Left renal pelvis (tissue), 4 donors: Measurements from ENCODE around the gene TRIM51. TPM values are rescaled to one million over a fixed set of nuclear protein-coding genes. Genes with fewer than 3 reads are reported as not detected.
"Not testable (repeated sequence)": the region's sequence is repeated elsewhere in the genome, so short reads cannot be mapped to it uniquely, and the experiment has no call there.

Experiments used
- DNase-seq, 4 donors: peaks; one replicate each; pipeline ENCODE4 v3.0.0-alpha.2; 2013; ENCODE audit warnings: low read depth in 4 of 4, low spot score in 3 of 4
- polyA plus RNA-seq, 4 donors: library from polyadenylated mRNA; unstranded; fragments of 120-200 nt; gene quantifications; one replicate each; pipeline ENCODE4 v1.2.1, GENCODE V29; 2013; ENCODE audit not compliant: insufficient read length in 4 of 4

Gene TRIM51, protein sequence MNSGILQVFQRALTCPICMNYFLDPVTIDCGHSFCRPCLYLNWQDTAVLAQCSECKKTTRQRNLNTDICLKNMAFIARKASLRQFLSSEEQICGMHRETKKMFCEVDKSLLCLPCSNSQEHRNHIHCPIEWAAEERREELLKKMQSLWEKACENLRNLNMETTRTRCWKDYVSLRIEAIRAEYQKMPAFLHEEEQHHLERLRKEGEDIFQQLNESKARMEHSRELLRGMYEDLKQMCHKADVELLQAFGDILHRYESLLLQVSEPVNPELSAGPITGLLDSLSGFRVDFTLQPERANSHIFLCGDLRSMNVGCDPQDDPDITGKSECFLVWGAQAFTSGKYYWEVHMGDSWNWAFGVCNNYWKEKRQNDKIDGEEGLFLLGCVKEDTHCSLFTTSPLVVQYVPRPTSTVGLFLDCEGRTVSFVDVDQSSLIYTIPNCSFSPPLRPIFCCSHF
- polyA plus RNA-seq = not detected

GRCh38 chr11:55882997-55883396, at the start of gene TRIM51:
TSS of gene TRIM51 (plus strand) at chr11:55883297. CDS start at chr11:55885429, 2,132 bp downstream.
- not testable (repeated sequence) for DNase-seq

- no peak for DNase-seq
Observed at GRCh38 chr11:55838452-55838851, 44.6 kb upstream of the TRIM51 start, which contains the start of gene OR5D16. TSS of gene OR5D16 (plus strand) at chr11:55838752. CDS start at chr11:55838752, 0 bp downstream.

GRCh38 chr11:55847453-55847852, 35.6 kb upstream of the TRIM51 start:
- DNase-seq = no peak

DNA sequence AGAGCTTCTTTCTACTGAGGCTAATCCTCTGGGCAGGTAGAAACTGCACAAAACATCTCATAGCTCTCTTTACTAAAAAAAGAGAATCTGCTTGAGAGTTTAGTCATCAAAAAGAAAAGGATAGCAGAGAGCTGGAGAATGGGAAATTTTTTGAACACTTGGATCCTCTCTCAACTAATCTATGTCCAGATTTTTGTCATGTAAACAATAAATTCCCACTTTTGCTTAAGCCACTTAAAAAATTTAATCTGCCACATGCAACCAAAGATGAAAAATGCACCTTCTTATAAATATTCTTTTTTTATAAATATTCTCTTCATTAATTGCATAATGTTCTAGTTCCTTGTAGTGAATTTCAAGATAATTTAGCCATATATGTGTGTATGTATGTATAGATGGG, 34.1 kb upstream of the TRIM51 start:
- DNase-seq = no peak

DNA sequence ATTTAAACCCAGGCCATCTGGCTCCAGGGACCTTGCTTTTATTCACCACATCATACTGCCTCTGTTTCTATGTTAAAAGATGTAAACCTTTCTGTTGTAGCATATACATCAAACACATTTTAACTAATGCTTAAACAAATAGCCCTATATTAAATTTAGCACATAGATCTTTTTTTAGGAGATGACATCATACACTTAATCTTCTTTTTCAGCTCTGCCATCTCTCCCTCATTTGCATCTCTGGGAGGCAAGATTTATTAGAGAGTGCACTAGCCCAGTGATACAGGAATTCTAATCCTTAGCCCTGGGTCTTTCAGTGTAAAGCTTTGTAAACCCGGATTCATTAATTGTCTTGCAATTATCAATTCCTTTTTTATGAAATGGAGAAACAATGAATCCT, 31.0 kb upstream of the TRIM51 start:
- no peak for DNase-seq

DNA sequence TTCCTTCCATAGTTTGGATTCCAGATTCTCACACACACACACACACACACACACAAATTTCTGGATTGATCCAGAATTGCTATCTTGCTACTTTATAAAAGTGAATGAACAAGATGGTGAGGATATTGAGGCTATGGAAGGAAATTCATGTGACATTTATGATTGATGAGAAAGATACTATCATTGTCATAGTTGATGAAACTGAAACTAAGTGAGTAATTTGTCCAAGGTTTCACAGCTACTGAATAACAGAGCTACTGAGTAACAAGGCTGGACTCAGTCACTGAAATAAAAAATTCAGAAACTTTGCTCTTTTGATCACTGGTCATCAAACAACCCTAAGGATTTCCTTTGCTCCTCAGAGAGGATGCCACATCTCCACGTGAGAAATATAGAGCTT, 28.4 kb upstream of the TRIM51 start:
- DNase-seq = no peak

DNA sequence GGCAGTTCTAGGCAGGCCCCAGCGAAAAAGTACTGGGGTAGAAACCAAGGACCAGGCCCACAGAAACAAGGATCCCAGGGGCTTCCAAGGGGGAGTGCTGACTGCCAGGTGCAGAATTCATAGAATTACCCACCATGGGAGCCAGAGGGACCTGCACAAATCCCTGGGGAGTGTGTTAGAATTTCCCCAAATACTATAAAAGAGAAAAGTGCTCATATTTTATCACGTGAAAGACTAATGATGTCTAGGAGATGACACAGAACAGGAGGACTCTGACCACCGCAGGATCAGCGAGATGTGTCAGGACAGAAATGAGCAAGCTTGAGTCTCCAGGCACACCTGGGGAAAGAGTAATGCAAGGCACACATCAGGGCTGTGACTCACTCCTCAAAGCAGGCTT, 15.7 kb upstream of the TRIM51 start:
- DNase-seq = not testable (repeated sequence)

GRCh38 chr11:55872731-55873130, 10.4 kb upstream of the TRIM51 start:
- DNase-seq = not testable (repeated sequence)

DNA sequence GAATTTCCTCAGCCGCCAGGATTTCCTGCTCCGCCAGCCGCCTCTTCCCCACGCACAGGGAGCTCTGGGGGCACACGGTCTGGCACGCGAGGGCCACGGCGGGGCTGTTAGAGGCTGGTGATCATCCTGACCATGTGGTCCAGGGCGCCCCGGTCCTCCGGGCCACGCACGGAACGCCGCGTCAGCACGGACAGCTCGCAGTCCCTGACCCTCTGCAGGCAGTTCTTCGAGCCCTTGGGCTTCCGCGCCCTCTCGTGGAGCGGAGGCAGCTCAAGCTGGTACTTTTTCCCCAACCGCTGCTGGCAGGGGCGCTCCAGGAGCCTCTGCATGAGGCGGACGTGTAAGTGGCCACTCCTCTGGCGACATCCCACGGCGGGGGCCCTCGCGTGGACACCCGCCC, 10.0 kb upstream of the TRIM51 start:
- not testable (repeated sequence) for DNase-seq

- not testable (repeated sequence) for DNase-seq
Observed at GRCh38 chr11:55884995-55885394, 1.9 kb downstream of the TRIM51 start.

DNA sequence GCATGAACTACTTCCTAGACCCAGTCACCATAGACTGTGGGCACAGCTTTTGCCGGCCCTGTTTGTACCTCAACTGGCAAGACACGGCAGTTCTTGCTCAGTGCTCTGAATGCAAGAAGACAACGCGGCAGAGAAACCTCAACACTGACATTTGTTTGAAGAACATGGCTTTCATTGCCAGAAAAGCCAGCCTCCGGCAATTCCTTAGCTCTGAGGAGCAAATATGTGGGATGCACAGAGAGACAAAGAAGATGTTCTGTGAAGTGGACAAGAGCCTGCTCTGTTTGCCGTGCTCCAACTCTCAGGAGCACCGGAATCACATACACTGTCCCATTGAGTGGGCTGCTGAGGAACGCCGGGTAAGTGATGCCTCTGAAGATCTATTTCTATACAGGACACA, 2.4 kb downstream of the TRIM51 start:
- not testable (repeated sequence) for DNase-seq

DNA sequence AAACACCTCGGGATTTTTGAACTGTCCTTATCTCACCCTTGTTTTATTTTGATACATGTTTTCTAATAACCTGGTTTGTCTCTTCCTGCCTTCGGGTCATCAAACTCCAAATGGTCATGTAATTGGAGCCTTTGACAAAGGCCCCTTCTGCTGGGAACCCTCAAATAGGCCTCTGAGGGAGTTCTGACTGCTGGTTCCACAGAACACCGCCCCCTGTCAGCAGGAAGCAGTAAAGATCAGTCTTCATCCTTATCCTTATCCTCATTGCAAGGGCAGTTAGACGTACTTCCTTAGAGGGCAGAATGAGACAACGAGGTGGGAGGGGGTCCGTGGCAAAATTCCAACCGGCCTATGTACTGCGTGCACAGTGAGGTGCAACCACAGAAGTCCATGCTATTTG, 12.1 kb downstream of the TRIM51 start:
- DNase-seq = no peak

DNA sequence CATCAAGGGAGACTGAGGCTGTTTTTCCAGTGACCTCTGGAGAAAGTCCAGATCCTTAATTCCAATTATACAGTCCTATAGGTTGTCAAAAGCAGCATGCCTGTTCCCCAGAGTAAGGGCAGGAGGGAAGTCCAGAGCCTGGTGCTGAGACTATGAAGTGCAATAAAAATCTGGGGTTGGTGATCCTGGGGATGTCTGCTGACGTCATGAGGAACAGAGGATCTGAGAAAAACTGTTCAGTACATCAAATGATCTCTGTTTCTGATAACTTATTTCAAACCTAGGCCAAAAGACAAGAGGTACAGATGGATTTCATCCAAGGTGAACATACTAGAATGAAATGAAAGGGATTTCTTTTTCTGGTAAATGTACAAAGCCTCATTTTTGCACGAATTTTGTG, 19.2 kb downstream of the TRIM51 start:
- no peak for DNase-seq

- DNase-seq = no peak
Observed at GRCh38 chr11:55914482-55914881, 31.4 kb downstream of the TRIM51 start, which contains the start of gene OR5W2. TSS of gene OR5W2 (minus strand) at chr11:55914582. CDS start at chr11:55914582, 0 bp downstream.

DNA sequence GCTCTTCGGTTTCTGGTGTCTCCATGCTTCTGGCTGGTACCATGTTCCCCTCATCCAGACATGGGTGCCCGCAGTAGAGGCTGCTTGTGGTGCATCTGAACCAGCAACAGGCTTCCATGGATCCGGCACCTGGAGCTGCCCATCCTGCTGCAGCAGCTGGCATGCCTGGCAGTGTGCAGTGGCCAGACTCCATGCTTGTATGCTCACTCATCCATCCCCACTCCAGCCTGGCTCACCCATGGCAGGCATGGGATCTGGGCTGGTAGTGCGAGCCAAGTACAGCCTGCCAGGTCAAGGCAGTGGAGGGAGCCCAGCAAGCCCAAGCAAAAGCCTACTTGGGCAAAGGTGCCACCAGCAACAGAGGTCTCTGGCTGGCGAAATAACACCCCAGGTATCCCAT, 37.4 kb downstream of the TRIM51 start:
- no peak for DNase-seq

DNA sequence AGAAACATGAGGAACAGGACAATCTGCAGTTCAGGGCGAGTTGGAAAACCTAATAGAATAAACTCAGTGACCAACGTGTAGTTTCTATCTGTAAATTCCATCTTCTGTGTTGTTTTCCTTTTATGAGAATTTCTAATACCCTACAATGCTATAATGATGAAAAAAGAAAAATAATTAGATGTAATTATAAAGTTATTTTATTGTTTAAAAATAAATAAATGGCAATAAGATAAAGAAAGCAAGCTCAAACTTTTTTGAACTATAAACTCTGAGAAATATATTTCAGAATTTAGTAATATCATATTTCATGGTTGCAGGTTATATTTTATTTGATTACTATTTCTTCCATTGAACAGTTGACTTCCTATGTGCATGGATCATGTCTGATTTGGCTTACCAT, 53.2 kb downstream of the TRIM51 start, which contains the start of gene OR5I1:
TSS of gene OR5I1 (minus strand) at position 101 of the 400 bp plus-strand sequence. CDS start at position 101, 0 bp downstream.
- no peak for DNase-seq

Other genes with a start within 250 kb of the TRIM51 start
- gene OR4P4, start 248.2 kb upstream of the TRIM51 start, polyA plus RNA-seq = under 1 TPM in 3 of 4 donors, not detected in 1; 0.08 to 0.17 (median 0.08) TPM
- not detected for gene OR4S2, start 235.0 kb upstream of the TRIM51 start, polyA plus RNA-seq
- gene OR4C6, start 221.1 kb upstream of the TRIM51 start, polyA plus RNA-seq = not detected
- not detected for gene OR5D13, start 109.9 kb upstream of the TRIM51 start, polyA plus RNA-seq
- not detected for gene OR5D14, start 87.7 kb upstream of the TRIM51 start, polyA plus RNA-seq
- not detected for gene OR5L1, start 71.9 kb upstream of the TRIM51 start, polyA plus RNA-seq
- not detected for gene OR5D18, start 63.7 kb upstream of the TRIM51 start, polyA plus RNA-seq
- gene OR5L2, start 56.1 kb upstream of the TRIM51 start, polyA plus RNA-seq = not detected
- gene OR5D16, start 44.5 kb upstream of the TRIM51 start, polyA plus RNA-seq = not detected
- not detected for gene OR5W2, start 31.3 kb downstream of the TRIM51 start, polyA plus RNA-seq
- not detected for gene OR5I1, start 53.1 kb downstream of the TRIM51 start, polyA plus RNA-seq
- not detected for gene OR10AG1, start 86.6 kb downstream of the TRIM51 start, polyA plus RNA-seq
- gene OR5F1, start 111.3 kb downstream of the TRIM51 start, polyA plus RNA-seq = not detected
- gene OR5AS1, start 144.4 kb downstream of the TRIM51 start, polyA plus RNA-seq = under 1 TPM; 0.01 to 0.03 (median 0.03) TPM
- not detected for gene OR8I2, start 210.0 kb downstream of the TRIM51 start, polyA plus RNA-seq
- gene OR8H2, start 220.4 kb downstream of the TRIM51 start, polyA plus RNA-seq = under 1 TPM in 2 of 4 donors, not detected in 2; 0.04 to 0.09 TPM
- not detected for gene OR8H3, start 239.1 kb downstream of the TRIM51 start, polyA plus RNA-seq